Epithelial cell of proximal tubule (primary cell): ENCODE measurements around the gene PLCG2. TPM values are rescaled to one million over a fixed set of nuclear protein-coding genes. Genes with fewer than 3 reads are reported as not detected.
A peak's percentile ranks its signal among the peaks of the same experiment; 100 is the strongest.

Source experiments
- DNase-seq: peaks from one replicate; pipeline ENCODE4 v3.0.0-alpha.2; 2011; ENCODE audit warnings: low read depth
- H3K4me3 ChIP-seq: 2 replicates; pipeline ENCODE4 v1.5.1; 2011; ENCODE audit warnings: low read depth, mild to moderate bottlenecking, low read length
- CTCF ChIP-seq: conservative IDR thresholded peaks from 2 replicates; pipeline ENCODE4 v1.5.1; 2012; ENCODE audit warnings: low read depth, mild to moderate bottlenecking, low read length
- total RNA-seq: library from RNA; depleted of rRNA; stranded (reverse); fragments of >200 nt; gene quantifications from 2 replicates; pipeline ENCODE4 v1.2.3, GENCODE V29; 2015

The PLCG2 gene
- total RNA-seq, 1 donor from 2014 or later = 0.58 TPM

GRCh38 chr16:81832801-81833547, 53.9 kb downstream of the PLCG2 start:
- no peak overlapping the region for H3K4me3 ChIP-seq
- no peak for TF ChIP-seq CTCF
- DNase-seq = no peak

- DNase-seq = no peak
- TF ChIP-seq CTCF = no peak
- no peak overlapping the region for H3K4me3 ChIP-seq
Measured at GRCh38 chr16:81833751-81834150, 54.7 kb downstream of the PLCG2 start.

GRCh38 chr16:81834868-81835267, 55.8 kb downstream of the PLCG2 start:
- H3K4me3 ChIP-seq = no peak overlapping the region
- no peak for DNase-seq
- TF ChIP-seq CTCF = no peak

- no peak overlapping the region for H3K4me3 ChIP-seq
- no peak for TF ChIP-seq CTCF
- peak; percentile 2 for DNase-seq
Measured at GRCh38 chr16:81836279-81837054, 57.4 kb downstream of the PLCG2 start.

- no peak overlapping the region for H3K4me3 ChIP-seq
- DNase-seq = no peak
- TF ChIP-seq CTCF = no peak
Measured at GRCh38 chr16:81837312-81837751, 58.2 kb downstream of the PLCG2 start.

GRCh38 chr16:81838794-81839193, 59.7 kb downstream of the PLCG2 start:
- DNase-seq = peak; percentile 4
- TF ChIP-seq CTCF = no peak
- H3K4me3 ChIP-seq = no peak overlapping the region
